H54 (cell line): ENCODE data around the gene PAPSS2.

Source experiments
- DNase-seq: peaks from one replicate; pipeline ENCODE4 v3.0.0; 2011; ENCODE audit warnings: low spot score, mixed read lengths; ENCODE audit not compliant: insufficient read length
- FAIRE-seq: peaks from 3 replicates; lab custom pipeline; 2011; peaks lifted over from hg19 to GRCh38; lab: Jason Lieb, UNC
- POLR2A ChIP-seq: IDR thresholded peaks from 2 replicates; pipeline ENCODE4 v1.6.1; 2011; ENCODE audit warnings: low read depth, mild to moderate bottlenecking, low read length

PAPSS2 gene

GRCh38 chr10:87671139-87671815, 11.6 kb downstream of the PAPSS2 start:
- TF ChIP-seq POLR2A = no peak

GRCh38 chr10:87672551-87672950, 12.9 kb downstream of the PAPSS2 start:
- no peak for TF ChIP-seq POLR2A
- DNase-seq = no peak
- FAIRE-seq = no peak

More at GRCh38 chr10:87671139-87671815, 11.6 kb downstream of the PAPSS2 start:
- no peak for DNase-seq
- FAIRE-seq = peak; percentile 79

- no peak for TF ChIP-seq POLR2A
- DNase-seq = no peak
- FAIRE-seq = peak; percentile 73
These were observed 15.3 kb downstream of the PAPSS2 start for GRCh38 chr10:87674943-87675342.

- DNase-seq (no peak), FAIRE-seq (peak; percentile 94)
- TF ChIP-seq POLR2A = no peak
These were observed 16.0 kb downstream of the PAPSS2 start for GRCh38 chr10:87675396-87676376.

GRCh38 chr10:87677595-87677994, 17.9 kb downstream of the PAPSS2 start:
- no peak for FAIRE-seq
- no peak for TF ChIP-seq POLR2A
- no peak for DNase-seq

GRCh38 chr10:87678302-87678701, 18.6 kb downstream of the PAPSS2 start:
- DNase-seq (no peak), FAIRE-seq (no peak)
- TF ChIP-seq POLR2A = no peak

- DNase-seq (no peak), FAIRE-seq (no peak)
- no peak for TF ChIP-seq POLR2A
These were observed 23.7 kb downstream of the PAPSS2 start for GRCh38 chr10:87683356-87683755.

GRCh38 chr10:87684001-87684638, 24.4 kb downstream of the PAPSS2 start:
- no peak for DNase-seq
- no peak for FAIRE-seq
- no peak for TF ChIP-seq POLR2A

GRCh38 chr10:87685832-87686574, 26.3 kb downstream of the PAPSS2 start:
- TF ChIP-seq POLR2A = no peak
- no peak for DNase-seq
- FAIRE-seq = no peak

- TF ChIP-seq POLR2A = no peak
- FAIRE-seq = peak; percentile 50
- no peak for DNase-seq
These were observed 31.9 kb downstream of the PAPSS2 start for GRCh38 chr10:87691506-87692070.

- FAIRE-seq = no peak
- TF ChIP-seq POLR2A = no peak
- DNase-seq = no peak
These were observed 33.3 kb downstream of the PAPSS2 start for GRCh38 chr10:87692956-87693484.

- no peak for TF ChIP-seq POLR2A
- no peak for DNase-seq
These were observed 34.5 kb downstream of the PAPSS2 start for GRCh38 chr10:87694011-87694794.

More at GRCh38 chr10:87694011-87694794, 34.5 kb downstream of the PAPSS2 start:
- no peak for FAIRE-seq
